Measurements from ENCODE around the gene GALR2. TPM values are rescaled to one million over a fixed set of nuclear protein-coding genes. Genes with fewer than 3 reads are reported as not detected.

Gene GALR2
- polyA plus RNA-seq, 1 donor (not counting 4 experiments of a cell fraction or from before 2014, with no cell fraction given) = not detected

GRCh38 chr17:76026714-76027158 is 47.8 kb upstream of the GALR2 start:
- Histone ChIP-seq H3K27me3 (ENCODE audit: control insufficient read depth, extremely low read depth, insufficient read depth, low read length) (no peaks in the 10 kb centered on the region), H3K4me1 (ENCODE audit: control insufficient read depth, extremely low read depth, insufficient read depth, low read length) (peaks cover 21% of the 10 kb centered on the region), H4K20me1 (ENCODE audit: control insufficient read depth, extremely low read depth, insufficient read depth, low read length) (peaks cover 4% of the 10 kb centered on the region), H3K36me3 (ENCODE audit: control insufficient read depth in 2 of 2, extremely low read depth in 1 of 2, insufficient read depth in 2 of 2, low read length in 2 of 2) (peaks cover 0 to 10% of the 10 kb centered on the region in 2 experiments), H3K9ac (ENCODE audit: control insufficient read depth, extremely low read depth, insufficient read depth, low read length) (peak overlapping the region; percentile 77), H3K4me3 (ENCODE audit: control insufficient read depth in 2 of 3, extremely low read depth in 1 of 3, insufficient read depth in 2 of 3, low read depth in 1 of 3, low read length in 3 of 3) (peak overlapping the region; percentile 74 to 75 (median 74)), H3K27ac (ENCODE audit: control insufficient read depth, insufficient read depth, low read length) (peak overlapping the region; percentile 67), H3K9me3 (ENCODE audit: control insufficient read depth, low read depth, low read length) (no peaks in the 10 kb centered on the region), H3K79me2 (ENCODE audit: control insufficient read depth, insufficient read depth, low read length) (peaks cover 11% of the 10 kb centered on the region), H3K9me1 (ENCODE audit: control insufficient read depth, extremely low read depth, insufficient read depth, low read length) (no peaks in the 10 kb centered on the region), H3K4me2 (ENCODE audit: control insufficient read depth, extremely low read depth, insufficient read depth, low read depth, low read length) (peak overlapping the region; percentile 83), H2AFZ (ENCODE audit: control insufficient read depth, low read length) (peak overlapping the region; percentile 73)
- dilution Hi-C loops (cut with MboI; ENCODE audit: extremely low pct_ligation_motif_present, low sequenced_read_pairs) = no loop called here
- TF ChIP-seq CTCF (optimal IDR thresholded peaks at IDR 0.05 in 1 of 3, IDR thresholded peaks at IDR 0.05 in 1 of 3, conservative IDR thresholded peaks at IDR 0.05 in 1 of 3; ENCODE audit: extremely low read depth in 1 of 3, insufficient read depth in 2 of 3, low read length in 3 of 3) (peak in 1 of 3 experiments; percentile 13), EZH2 (IDR thresholded peaks at IDR 0.05; ENCODE audit: low read length) (no peak)
- DNase-seq (ENCODE audit: low read depth, low spot score) (no peak), FAIRE-seq (no peak)

- Histone ChIP-seq H3K9ac (ENCODE audit: control insufficient read depth, extremely low read depth, insufficient read depth, low read length) (peak within 1 kb of the TSS; percentile 77), H2AFZ (ENCODE audit: control insufficient read depth, low read length) (peak within 1 kb of the TSS; percentile 73)
Measured at GRCh38 chr17:76027159-76027839, 47.3 kb upstream of the GALR2 start, which contains the start of gene EVPL. EVPL (minus strand) TSS chr17:76027306; CDS start chr17:76027198, 108 bp downstream.

More at GRCh38 chr17:76027159-76027839, 47.3 kb upstream of the GALR2 start, which contains the start of gene EVPL:
- FAIRE-seq (peak; percentile 98), DNase-seq (ENCODE audit: low read depth, low spot score) (peak; percentile 96)
- Histone ChIP-seq H4K20me1 (ENCODE audit: control insufficient read depth, extremely low read depth, insufficient read depth, low read length) (peaks cover 4% of the 10 kb centered on the region), H3K27ac (ENCODE audit: control insufficient read depth, insufficient read depth, low read length) (peak within 1 kb of the TSS; percentile 67), H3K27me3 (ENCODE audit: control insufficient read depth, extremely low read depth, insufficient read depth, low read length) (no peaks in the 10 kb centered on the region), H3K4me2 (ENCODE audit: control insufficient read depth, extremely low read depth, insufficient read depth, low read depth, low read length) (peak within 1 kb of the TSS; percentile 83), H3K36me3 (ENCODE audit: control insufficient read depth in 2 of 2, extremely low read depth in 1 of 2, insufficient read depth in 2 of 2, low read length in 2 of 2) (peaks cover 0 to 9% of the 10 kb centered on the region in 2 experiments), H3K4me1 (ENCODE audit: control insufficient read depth, extremely low read depth, insufficient read depth, low read length) (peaks cover 21% of the 10 kb centered on the region), H3K79me2 (ENCODE audit: control insufficient read depth, insufficient read depth, low read length) (peaks cover 11% of the 10 kb centered on the region), H3K4me3 (ENCODE audit: control insufficient read depth in 2 of 3, extremely low read depth in 1 of 3, insufficient read depth in 2 of 3, low read depth in 1 of 3, low read length in 3 of 3) (peak within 1 kb of the TSS; percentile 74 to 75 (median 74)), H3K9me3 (ENCODE audit: control insufficient read depth, low read depth, low read length) (no peaks in the 10 kb centered on the region), H3K9me1 (ENCODE audit: control insufficient read depth, extremely low read depth, insufficient read depth, low read length) (no peaks in the 10 kb centered on the region)
- dilution Hi-C loops (cut with MboI; ENCODE audit: extremely low pct_ligation_motif_present, low sequenced_read_pairs) = no loop called here
- no peak for TF ChIP-seq CTCF (optimal IDR thresholded peaks at IDR 0.05 in 1 of 3, IDR thresholded peaks at IDR 0.05 in 1 of 3, conservative IDR thresholded peaks at IDR 0.05 in 1 of 3; ENCODE audit: extremely low read depth in 1 of 3, insufficient read depth in 2 of 3, low read length in 3 of 3)
- TF ChIP-seq EZH2 (IDR thresholded peaks at IDR 0.05; ENCODE audit: low read length) = no peak
